OCI-LY3 (cell line): ENCODE measurements around the gene PLD6.

ENCODE experiments used
- CTCF ChIP-seq: fragments of 200-600, 300-600 bp; sonication (generic); IDR thresholded peaks from 2 replicates; pipeline ENCODE4 v1.5.1; 2014; ENCODE audit warnings: antibody characterized with exemption, low read length, low read depth
- EZH2phosphoT487 ChIP-seq: fragments of 200-600 bp; shearing (Covaris generic); IDR thresholded peaks from 2 replicates; pipeline ENCODE4 v1.6.1; 2018; ENCODE audit warnings: antibody characterized with exemption, mixed run types, low read depth

- TF ChIP-seq CTCF (no peak), EZH2phosphoT487 (no peak)
Measured at GRCh38 chr17:17172001-17172939, 33.9 kb downstream of the PLD6 start.
